Measurements from ENCODE around the gene TARS3.
A peak's percentile ranks its signal among the peaks of the same experiment; 100 is the strongest.

- TF ChIP-seq CTCF (IDR thresholded peaks at IDR 0.05) (peak; percentile 94), ZFX (IDR thresholded peaks at IDR 0.05; ENCODE audit: borderline replicate concordance) (no peak)
Measured at GRCh38 chr15:101641129-101641764, 83.0 kb downstream of the TARS3 start.

All from 22Rv1 (cell line).